Globus pallidus (tissue), 1 donor: ENCODE measurements around the gene FKBP8.

Experiments
- DNase-seq: peaks from one replicate; pipeline ENCODE4 v3.0.0-alpha.2; 2015; ENCODE audit warnings: low spot score

FKBP8 gene

DNA sequence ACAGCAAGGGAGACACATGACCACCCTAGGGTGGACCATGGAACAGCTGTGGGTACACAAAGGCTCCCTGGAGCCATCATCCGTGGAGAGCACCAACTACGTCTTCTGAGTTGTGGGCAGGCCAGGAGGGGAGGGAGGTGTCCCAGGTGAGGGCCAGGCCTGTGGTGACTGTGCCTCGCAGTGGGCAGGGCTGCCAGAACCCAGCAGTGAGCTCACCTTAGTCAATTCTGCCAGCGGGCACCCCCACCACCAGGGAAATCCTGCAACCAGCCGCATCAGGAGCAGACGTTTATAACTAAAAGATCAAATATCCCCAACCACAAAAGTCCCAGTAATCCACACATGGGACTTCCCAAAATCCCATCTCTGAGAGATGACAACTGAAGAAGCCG is 41.1 kb downstream of the FKBP8 start:
- DNase-seq = no peak

DNA sequence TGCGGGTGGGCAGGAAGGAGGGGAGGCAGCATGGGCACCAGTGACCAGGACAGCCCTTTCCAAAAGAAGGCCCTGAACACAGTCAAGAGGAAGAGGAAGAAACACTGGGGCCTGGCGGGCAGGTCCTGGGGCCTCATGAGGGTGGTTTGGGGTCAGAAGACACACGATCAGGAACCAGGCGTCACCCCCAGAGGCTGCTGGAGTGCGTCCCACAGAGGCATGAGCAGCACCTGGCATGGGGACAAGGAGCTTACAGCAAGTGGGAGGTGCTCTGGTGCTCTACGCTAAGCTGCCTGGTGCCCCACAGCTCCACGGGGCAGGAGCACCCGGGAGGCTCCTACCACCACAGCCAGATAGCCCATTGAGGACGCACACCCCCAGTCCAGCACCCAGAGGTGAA is 41.5 kb downstream of the FKBP8 start:
- DNase-seq = no peak

DNA sequence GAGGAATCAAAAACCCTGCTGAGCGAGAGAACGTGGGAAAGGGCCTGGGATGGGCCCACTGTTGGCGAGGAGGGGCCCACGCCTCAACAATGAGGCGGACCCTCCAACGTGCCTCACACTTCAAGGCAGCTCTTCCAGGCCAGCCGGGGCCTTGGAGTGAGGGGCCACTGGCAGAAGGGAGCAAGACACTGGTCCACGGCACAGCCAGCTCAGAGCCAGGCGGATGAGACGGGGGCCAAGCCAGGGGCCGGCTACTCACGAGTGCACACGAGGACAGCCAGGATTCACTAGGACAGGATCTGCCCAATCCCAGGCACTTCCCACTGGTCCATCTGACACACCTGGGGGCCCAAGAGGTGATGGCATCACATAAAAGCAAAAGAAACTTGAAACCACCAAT is 42.0 kb downstream of the FKBP8 start:
- DNase-seq = no peak

DNA sequence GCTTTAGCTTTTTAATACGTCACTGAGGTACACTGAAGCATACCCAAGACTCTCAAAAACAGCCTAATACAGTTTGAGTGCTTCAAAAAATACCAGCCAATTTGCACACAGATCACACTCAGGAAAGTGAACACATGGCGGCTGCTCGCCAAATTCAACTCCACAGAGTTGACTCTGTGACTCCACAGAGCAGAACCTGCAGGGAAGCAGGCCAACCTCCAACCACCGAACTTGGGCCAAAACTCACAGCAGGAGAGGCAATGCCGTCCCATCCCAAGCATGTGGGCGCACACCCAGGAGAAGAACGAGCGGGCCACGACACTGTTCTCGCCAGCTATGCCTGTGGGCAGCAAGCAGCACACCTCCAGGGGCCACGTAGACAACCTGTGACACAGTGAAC is 42.6 kb downstream of the FKBP8 start:
- DNase-seq = no peak

DNA sequence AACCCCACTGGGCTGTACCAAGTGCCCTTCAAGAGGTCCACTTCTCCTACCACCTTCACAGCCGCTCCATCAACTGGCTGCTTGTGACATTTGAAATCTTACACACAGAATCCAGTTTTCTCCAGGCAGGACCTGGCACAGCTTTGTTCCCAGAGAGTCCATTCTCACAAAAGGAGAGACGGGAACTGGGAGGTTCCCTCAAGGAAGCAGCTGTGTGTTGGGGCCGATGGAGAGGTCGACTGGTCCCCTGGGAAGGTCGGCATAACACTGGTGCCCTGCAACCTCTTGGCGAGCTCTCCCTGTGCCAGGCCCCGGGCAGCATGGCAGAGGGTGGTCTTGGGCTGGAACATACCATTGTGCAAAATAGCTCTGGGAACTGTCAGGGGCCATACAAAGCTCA is 43.0 kb downstream of the FKBP8 start:
- DNase-seq = no peak

DNA sequence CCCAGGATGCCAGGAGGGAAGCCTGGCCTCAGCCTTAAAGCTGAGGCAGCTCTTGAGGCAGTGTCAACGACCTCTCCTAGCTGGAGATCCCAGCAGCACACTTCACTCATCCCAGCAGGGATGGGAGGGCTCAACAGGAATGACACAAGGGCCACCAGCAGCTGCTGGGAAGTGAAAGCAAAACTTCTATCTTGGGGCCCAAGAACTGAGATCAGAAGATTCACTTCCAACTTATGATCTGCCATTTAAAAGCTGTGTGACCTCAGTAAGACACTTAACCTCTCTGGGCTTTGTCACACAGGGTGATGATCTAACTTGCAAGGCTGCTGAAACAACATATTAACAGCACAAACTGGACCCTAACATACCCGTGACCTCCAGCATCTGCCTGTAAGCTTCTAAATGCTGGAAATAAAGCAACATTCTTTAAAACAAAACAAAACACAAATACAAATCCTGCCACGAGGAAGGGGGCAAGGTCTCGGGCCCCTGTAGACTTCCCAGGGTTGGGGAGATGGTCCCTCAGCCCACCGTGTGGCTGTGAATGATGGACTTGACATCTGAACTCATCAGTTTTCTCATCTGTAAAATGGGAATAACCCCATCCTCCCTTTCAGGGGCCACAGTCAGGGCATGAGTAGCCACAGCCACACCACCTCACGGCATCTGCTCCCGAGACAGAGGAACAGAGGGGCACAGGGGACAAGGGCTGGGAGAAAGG is 44.2 kb downstream of the FKBP8 start:
- no peak for DNase-seq

DNA sequence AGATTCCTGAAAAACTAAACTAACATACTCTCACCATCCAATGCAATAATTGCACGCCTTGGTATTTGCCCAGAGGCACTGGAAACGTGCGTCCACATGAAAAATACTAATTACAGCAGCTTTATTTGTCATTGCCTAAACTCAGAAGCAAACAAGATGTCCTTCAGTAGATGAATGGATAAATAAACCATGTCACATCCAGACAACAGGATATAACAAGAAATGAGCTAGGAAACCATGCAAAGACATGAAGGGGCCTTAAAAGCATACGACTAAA is 46.5 kb downstream of the FKBP8 start:
- no peak for DNase-seq

DNA sequence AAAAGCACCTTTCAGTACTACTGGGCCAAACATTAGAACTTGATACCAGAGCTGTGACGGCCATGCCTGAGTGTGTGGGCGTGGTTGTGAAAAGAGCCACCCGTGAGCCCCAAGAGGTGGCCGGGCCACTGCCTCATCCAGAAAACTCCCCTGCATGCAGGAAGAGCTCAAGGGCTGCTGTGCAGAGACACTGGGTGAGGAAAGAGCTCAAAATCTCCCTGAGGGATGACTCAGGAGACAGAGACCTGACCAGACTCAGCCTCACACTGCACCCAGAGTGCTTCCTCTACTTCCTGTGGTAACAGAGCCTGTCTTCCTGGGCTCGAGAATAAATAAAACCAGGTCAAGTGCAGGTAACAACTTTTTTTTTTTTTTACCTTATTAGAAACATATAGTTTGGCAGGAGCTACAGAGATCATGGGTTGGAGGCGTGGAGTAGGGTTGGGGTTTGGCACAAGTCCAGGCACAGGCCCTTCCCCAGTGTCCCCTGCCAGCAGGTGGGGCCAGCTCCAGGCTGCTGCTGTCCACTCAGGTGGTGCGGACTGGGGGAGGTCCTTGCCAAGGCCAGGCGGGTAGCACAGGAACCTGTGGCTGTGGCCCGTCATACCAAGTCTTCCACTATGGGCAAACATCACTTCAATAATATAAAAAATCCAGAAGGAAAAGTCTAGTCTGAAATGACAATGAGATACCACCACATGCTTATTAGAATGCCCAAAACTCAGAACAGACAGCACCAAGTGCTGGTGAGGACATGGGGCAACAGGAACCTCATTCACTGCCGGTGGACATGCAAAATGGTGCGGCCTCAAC is 47.0 kb downstream of the FKBP8 start:
- DNase-seq = no peak

DNA sequence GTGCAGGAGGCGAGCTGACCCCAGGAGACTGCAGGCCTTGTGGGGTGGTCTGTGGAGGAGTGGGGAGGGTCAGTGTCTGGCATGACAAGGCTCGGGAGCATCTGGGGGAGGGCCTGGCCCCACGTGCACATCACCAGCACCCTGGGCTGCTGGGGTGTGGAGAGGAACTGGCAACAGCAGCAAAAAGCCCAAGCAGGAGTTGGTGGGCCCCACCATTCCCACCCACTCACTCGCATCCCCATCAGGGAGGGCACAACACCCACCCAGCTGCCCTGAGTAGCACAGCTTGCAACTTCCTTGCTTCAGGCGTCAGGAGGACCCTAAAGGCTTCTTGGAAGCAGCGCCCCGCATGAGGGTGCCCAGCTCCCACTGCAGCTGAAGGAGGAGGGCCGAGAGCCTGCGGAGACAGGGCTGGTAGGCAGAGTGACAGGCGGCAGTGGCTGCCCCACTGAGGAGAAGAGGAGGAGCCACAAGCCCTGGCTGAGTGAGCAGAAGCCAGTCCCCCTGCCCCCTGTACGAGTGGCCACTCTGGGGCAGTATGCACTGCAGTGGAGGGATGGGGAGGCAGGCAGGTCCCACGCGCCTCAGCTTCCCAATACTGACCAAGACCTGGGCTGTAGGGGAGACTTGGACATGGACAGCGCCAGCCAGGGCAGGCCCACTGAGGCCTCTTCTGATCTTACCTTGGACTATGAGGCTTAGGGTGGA is 48.0 kb downstream of the FKBP8 start:
- no peak for DNase-seq

DNA sequence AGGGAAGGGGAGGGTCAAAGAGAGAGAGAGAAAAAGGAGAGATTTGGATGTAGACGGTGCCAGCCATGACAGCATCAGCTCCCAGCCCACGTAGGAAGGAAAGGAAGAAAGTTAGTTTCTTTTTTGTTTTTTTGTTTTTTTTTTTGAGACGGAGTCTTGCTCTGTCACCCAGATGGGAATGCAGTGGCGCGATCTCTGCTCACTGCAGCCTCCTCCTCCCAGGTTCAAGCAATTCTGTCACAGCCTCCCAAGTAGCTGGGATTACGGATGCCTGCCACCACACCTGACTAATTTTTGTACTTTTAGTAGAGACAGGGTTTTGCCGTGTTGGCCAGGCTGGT is 49.1 kb downstream of the FKBP8 start:
- no peak for DNase-seq

DNA sequence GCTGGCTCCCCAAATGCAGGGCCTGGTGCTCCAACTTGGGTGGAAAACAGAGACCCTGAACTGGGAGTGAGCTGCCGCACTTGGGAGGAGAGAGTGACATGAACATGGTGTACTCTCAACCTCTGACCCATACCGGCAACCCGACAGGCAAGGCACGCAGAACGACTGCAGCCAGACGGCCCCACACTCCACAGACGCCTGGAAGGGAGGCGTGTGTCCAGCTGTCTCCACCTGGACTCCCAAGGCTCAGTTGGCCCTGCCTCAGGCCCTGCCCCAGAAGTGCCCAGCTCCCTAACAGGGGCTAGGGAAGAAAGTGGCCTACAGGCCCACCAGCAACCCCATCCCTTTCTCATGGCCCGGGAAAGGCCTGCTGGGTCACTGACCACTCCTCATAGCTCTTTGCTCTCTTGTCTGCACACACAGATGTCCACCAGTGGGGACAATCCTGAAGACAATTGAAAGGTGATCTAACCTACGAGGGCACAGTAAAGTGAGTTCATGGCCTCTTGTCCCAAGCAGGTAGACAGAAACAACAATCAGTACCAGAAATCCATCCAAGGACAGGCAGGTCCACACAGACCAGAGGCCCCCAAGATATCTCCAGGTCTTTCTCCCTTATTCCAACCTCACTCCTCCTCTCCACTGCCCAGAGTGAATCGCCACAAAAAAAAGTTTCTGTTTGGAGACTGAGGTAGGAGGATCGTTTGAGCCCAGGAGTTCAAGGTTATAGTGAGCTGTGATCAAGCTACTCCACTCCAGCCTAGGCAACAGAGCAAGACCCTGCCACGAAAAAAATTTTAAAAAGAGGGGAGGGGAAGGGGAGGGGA is 49.7 kb downstream of the FKBP8 start:
- no peak for DNase-seq

DNA sequence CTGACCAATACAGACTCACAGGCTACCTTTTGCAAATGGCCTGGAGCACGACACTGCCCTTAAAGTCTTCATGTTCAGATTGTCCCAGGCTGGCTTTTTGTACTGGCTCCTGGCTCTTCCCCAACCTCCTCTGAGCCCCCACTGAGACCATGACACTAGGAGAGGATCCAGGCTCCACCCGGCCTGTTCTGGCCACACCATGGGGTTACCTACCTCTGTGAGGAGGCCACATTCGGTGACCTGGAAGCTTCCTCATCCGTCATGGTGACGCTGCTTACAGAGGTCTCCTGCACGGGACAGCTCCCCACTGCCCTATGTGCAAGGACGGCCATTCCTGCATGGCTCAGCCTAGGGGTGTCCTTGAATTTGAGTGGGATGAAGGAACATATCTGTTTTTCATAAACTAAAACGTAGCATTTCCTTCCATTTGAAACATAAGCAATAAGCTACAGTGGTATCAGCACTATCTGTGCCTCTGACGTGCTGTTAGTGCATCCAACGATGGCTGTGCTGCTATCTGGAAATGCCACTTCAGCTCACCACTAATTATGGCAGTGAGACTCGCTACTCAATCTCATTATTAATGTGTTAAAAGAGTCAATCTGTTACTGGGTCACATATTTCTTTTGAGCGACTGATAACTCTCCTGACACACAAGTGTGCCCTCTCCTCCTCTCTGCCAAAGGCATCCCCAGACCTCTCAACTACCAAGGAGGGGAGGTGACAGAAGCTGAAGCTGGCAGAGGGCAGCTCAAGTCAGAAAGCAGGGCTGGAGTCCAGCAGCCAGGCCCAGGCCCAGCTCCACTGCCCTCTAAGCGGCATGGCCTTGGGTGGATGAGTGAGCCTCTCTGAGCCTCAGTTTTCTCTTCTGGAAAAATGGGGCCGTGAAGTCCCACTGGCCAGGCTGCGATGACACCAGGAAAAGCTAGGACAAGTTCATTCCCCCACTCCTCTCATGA is 51.1 kb downstream of the FKBP8 start:
- DNase-seq = no peak

DNA sequence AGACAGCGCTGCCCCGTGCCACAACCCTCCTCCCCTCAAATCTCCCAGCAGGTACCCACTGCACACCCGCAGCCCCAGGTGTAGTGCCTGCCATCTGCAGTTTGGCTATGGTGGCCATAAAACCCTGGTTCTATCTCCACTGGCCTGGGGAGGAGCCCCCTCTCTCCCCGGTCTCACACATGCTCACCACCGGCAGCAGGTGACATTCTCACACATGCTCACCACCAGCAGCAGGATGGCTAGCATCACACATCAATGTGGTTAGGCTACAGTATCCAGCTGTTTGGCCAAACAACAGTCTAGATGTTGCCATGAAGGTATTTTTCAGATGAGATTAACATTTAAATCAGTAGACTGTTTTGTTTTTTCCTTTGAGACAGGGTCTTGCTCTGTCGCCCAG is 52.6 kb downstream of the FKBP8 start:
- no peak for DNase-seq

DNA sequence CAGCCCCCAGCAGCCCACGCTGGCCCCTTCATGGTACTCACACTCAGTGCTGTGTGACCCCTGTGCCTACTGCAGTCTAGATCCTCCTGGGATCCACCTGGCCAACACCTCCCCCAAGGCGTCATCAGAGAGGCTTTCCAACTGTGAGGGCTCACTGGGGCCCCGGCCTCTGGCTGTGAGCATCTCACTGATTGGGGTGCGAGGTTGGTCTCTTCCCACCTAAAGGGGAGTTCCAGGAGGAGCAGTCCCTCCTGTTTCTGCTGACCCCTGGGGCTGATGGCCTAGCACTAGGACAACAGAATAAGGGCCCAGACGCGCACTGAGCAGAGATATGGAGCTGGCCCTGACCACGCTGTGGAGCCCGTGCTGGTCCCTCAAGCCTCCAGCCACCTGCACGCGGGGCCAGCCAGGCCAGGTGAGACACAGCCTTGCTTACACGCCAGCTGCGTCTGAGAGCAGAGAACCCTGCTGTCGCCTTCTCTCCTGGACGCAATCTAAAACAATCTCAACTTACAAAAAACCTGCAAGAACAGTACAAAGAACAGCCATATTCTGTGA is 53.7 kb downstream of the FKBP8 start:
- DNase-seq = no peak

DNA sequence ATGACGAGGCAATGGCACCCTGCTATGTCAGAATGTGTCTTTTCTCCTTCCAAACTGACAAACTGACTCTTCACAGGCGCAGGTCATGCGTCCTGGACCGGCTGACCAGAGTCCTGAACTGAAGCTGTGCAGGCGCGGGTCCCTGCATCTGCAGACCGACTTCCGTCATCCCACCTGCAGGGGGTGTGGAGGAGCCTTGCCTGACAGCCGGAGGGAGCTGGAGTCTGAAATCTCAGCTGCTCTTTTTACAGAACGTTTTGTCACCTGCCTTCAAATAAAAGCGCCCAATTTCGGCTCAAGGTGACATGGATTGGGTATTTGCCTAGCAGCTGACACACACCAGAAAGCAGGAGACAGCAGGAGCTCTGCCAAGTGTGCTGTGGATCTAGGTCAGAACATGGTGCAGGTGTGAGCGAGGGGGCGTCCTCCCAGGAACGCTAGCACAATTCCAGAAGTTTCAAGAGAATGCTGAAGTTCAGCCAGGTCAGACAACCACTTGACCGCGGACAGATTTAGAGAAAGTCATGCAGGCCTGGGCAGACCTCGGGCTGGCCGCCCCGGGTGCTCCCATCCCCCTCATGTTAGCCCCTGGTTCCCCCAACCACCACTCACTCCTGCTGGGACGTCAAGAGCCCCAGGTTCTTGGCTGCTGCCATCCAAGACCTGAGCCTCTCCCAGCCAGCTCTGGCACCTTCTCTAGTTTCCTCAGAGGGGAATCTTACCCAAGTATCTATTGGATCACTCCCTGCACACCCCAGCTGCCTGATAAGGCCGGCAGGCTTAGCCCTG is 54.3 kb downstream of the FKBP8 start:
- DNase-seq = no peak

DNA sequence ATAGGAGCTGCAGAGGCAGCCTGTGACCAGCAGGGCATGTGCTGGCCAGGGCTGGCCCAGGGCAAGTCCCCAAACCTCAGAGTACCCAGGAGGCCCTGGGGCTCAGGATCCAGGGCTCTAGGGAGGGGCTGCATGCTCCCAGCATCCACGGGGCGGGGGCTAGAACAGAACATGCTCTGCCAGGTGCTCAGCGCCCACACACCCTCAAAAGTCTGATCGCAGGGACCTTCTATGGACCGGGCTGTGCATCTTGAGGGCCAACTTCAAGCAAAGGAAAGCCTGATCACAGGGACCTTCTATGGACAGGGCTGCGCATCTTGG is 55.0 kb downstream of the FKBP8 start:
- no peak for DNase-seq

DNA sequence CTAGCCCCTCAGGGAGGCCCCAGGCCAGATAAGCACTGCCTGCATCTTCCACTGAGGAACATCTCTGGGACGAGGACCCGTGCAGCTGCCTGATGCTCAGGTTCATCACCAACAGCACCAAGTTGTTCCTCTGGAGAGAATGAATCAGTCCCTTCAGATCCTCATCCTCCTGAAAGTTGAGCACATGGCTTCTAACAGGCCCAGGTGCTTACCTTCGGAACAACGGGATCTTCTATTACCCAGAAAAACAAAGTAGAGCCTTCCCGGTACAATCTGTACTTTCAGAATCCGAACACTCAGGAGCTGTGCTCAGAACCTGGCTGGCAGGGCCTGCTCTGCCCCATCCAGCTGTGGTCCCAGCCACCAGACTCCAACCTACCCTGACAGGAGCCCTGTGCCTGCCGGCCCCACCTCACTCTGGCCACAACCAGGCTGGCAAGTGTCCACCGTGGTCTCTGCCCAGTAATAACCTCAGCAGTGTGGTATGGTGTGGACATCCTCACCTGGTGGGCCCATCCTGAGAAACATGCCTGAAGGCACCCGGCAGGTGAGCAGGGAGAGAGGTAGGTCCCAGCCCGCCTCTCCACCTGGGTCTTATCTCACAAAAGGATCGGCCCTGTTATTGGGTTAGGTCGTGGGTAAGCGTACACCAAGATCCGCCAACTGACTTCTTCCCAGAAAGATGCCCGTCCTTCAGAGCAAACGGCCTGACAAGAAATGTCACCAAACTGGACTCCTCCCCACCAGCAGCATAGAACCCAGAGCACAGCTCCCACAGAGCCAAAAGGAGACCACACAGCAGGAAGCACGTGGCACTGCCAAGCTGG is 55.6 kb downstream of the FKBP8 start:
- no peak for DNase-seq

DNA sequence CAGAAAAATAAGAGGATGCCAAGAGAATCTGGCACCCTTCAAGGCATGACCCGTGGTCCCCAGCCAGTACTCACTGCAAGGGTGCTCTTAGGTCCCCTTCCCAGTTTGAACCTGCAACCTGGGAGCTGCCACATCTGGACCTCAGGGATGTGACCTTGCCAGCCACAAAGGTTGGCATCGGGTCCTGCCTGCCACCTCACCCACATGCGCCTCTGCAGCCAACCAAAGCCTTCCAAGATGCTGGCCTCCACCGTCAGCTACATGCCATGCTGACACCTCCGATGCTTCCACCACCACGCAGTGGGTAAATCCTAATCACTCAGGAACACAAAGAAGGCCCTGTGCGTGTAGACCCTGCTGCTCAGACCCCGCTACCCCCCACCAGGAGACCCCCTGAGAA is 56.6 kb downstream of the FKBP8 start:
- no peak for DNase-seq

DNA sequence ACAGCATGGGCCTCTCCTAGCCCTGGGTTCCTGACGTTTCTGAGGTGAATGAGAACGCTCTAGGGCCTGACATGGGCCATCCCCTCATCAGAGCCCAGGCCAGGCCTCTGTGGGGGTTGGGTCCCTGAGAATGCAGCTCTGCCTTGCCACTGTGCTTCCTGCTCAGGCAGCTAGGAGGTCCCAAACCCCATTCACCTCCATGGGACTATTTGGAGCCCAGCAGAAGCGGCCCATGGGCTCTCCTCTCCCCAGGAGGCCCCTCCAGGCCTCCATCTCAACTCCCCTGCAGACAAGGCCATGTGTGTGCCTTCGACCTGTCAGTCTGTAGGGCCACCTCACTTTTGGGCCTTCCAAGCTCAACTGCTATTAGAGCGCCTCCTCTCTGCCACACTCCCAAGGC is 58.4 kb downstream of the FKBP8 start:
- no peak for DNase-seq
